Measurements from ENCODE around the gene SLC44A5.

The SLC44A5 gene

GRCh38 chr1:75423136-75423535, 187.8 kb downstream of the SLC44A5 start:
- H3K4me1 ChIP-seq (ENCODE audit: insufficient read depth, low read length, poor library complexity, severe bottlenecking) = no peaks in the 10 kb centered on the region
- no peak overlapping the region for H2AFZ ChIP-seq (ENCODE audit: low read length)
- no peaks in the 10 kb centered on the region for H3K9me3 ChIP-seq (ENCODE audit: insufficient read depth, low read depth, low read length)
- H3K36me3 ChIP-seq (ENCODE audit: insufficient read depth, low read length) = no peaks in the 10 kb centered on the region
- no peaks in the 10 kb centered on the region for H4K20me1 ChIP-seq (ENCODE audit: insufficient read depth, low read length, poor library complexity, severe bottlenecking)
- TF ChIP-seq CTCF (conservative IDR thresholded peaks at IDR 0.05; ENCODE audit: low read length) (no peak), EZH2phosphoT487 (IDR thresholded peaks at IDR 0.05; ENCODE audit: borderline replicate concordance) (no peak)
- H3F3A ChIP-seq (ENCODE audit: low read depth) = no peaks in the 10 kb centered on the region
- H3K4me3 ChIP-seq (ENCODE audit: low read length, poor library complexity, severe bottlenecking) = no peak overlapping the region
- no peak overlapping the region for H3K9ac ChIP-seq (ENCODE audit: low read depth, low read length, poor library complexity, severe bottlenecking)
- no peaks in the 10 kb centered on the region for H3K79me2 ChIP-seq (ENCODE audit: insufficient read depth, low read length)
- H3K9me2 ChIP-seq (replicated peaks; ENCODE audit: low read depth, low read length) = no peaks in the 10 kb centered on the region
- H3K4me2 ChIP-seq (ENCODE audit: low read depth, low read length, poor library complexity, severe bottlenecking) = no peak overlapping the region
- H3K27me3 ChIP-seq (ENCODE audit: insufficient read depth, low read length, poor library complexity, severe bottlenecking) = no peaks in the 10 kb centered on the region

DNA sequence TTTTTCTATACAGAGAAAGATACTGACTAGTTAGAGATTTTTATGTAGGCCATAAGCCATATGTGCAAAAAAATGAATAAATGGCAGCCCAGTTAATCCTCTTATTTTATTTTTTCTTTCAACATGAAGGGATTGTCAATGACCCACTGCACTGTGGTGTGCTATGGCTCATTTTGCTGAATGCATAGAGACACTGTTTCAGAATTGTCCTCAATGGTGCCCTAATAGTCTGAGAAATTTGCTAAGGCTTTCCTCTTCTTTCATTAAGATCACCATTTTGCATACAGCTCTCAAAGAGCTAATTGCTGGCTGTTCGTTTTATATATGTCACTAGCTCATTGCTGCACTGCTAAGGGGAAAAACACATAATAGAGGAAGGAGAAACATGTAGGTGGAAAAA, 189.5 kb downstream of the SLC44A5 start:
- Histone ChIP-seq H3K4me3 (ENCODE audit: low read length, poor library complexity, severe bottlenecking) (no peak overlapping the region), H3K9me2 (replicated peaks; ENCODE audit: low read depth, low read length) (no peaks in the 10 kb centered on the region), H3K27me3 (ENCODE audit: insufficient read depth, low read length, poor library complexity, severe bottlenecking) (no peaks in the 10 kb centered on the region), H3K4me1 (ENCODE audit: insufficient read depth, low read length, poor library complexity, severe bottlenecking) (no peaks in the 10 kb centered on the region), H4K20me1 (ENCODE audit: insufficient read depth, low read length, poor library complexity, severe bottlenecking) (no peaks in the 10 kb centered on the region), H3K79me2 (ENCODE audit: insufficient read depth, low read length) (no peaks in the 10 kb centered on the region), H2AFZ (ENCODE audit: low read length) (no peak overlapping the region), H3K9me3 (ENCODE audit: insufficient read depth, low read depth, low read length) (no peaks in the 10 kb centered on the region), H3K36me3 (ENCODE audit: insufficient read depth, low read length) (no peaks in the 10 kb centered on the region), H3K9ac (ENCODE audit: low read depth, low read length, poor library complexity, severe bottlenecking) (no peak overlapping the region), H3F3A (ENCODE audit: low read depth) (no peaks in the 10 kb centered on the region), H3K4me2 (ENCODE audit: low read depth, low read length, poor library complexity, severe bottlenecking) (no peak overlapping the region)
- TF ChIP-seq EZH2phosphoT487 (IDR thresholded peaks at IDR 0.05; ENCODE audit: borderline replicate concordance) (no peak), CTCF (conservative IDR thresholded peaks at IDR 0.05; ENCODE audit: low read length) (no peak)

- Histone ChIP-seq H3K79me2 (ENCODE audit: insufficient read depth, low read length) (no peaks in the 10 kb centered on the region), H3K27me3 (ENCODE audit: insufficient read depth, low read length, poor library complexity, severe bottlenecking) (no peaks in the 10 kb centered on the region), H2AFZ (ENCODE audit: low read length) (no peak overlapping the region), H3K36me3 (ENCODE audit: insufficient read depth, low read length) (no peaks in the 10 kb centered on the region), H3K4me1 (ENCODE audit: insufficient read depth, low read length, poor library complexity, severe bottlenecking) (no peaks in the 10 kb centered on the region), H3K9me3 (ENCODE audit: insufficient read depth, low read depth, low read length) (no peaks in the 10 kb centered on the region), H3K4me3 (ENCODE audit: low read length, poor library complexity, severe bottlenecking) (no peak overlapping the region), H3F3A (ENCODE audit: low read depth) (no peaks in the 10 kb centered on the region), H3K9me2 (replicated peaks; ENCODE audit: low read depth, low read length) (no peaks in the 10 kb centered on the region), H4K20me1 (ENCODE audit: insufficient read depth, low read length, poor library complexity, severe bottlenecking) (no peaks in the 10 kb centered on the region), H3K4me2 (ENCODE audit: low read depth, low read length, poor library complexity, severe bottlenecking) (no peak overlapping the region), H3K9ac (ENCODE audit: low read depth, low read length, poor library complexity, severe bottlenecking) (no peak overlapping the region)
- no peak for TF ChIP-seq CTCF (conservative IDR thresholded peaks at IDR 0.05; ENCODE audit: low read length)
- TF ChIP-seq EZH2phosphoT487 (IDR thresholded peaks at IDR 0.05; ENCODE audit: borderline replicate concordance) = no peak
Observed at GRCh38 chr1:75415187-75415586, 195.7 kb downstream of the SLC44A5 start.
